COLO829 (cell line): Measurements from ENCODE around the gene ISG15.
"Not testable (repeated sequence)": the region's sequence is repeated elsewhere in the genome, so short reads cannot be mapped to it uniquely, and the experiment has no call there.

Source experiments
- DNase-seq: peaks from one replicate; pipeline ENCODE4 v3.0.0; 2012; ENCODE audit warnings: low spot score

ISG15 gene

DNA sequence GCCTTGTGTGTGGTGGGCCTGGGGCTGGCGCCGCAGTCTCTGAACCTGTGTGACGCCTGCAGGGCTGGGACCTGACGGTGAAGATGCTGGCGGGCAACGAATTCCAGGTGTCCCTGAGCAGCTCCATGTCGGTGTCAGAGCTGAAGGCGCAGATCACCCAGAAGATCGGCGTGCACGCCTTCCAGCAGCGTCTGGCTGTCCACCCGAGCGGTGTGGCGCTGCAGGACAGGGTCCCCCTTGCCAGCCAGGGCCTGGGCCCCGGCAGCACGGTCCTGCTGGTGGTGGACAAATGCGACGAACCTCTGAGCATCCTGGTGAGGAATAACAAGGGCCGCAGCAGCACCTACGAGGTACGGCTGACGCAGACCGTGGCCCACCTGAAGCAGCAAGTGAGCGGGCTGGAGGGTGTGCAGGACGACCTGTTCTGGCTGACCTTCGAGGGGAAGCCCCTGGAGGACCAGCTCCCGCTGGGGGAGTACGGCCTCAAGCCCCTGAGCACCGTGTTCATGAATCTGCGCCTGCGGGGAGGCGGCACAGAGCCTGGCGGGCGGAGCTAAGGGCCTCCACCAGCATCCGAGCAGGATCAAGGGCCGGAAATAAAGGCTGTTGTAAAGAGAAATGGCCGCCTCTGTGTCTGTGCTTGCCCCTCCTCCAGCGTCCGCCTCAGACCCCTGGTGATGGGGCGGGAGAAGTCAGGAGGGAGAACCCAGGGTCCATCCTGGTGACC, 788 bp downstream of the ISG15 start:
- no peak for DNase-seq

DNA sequence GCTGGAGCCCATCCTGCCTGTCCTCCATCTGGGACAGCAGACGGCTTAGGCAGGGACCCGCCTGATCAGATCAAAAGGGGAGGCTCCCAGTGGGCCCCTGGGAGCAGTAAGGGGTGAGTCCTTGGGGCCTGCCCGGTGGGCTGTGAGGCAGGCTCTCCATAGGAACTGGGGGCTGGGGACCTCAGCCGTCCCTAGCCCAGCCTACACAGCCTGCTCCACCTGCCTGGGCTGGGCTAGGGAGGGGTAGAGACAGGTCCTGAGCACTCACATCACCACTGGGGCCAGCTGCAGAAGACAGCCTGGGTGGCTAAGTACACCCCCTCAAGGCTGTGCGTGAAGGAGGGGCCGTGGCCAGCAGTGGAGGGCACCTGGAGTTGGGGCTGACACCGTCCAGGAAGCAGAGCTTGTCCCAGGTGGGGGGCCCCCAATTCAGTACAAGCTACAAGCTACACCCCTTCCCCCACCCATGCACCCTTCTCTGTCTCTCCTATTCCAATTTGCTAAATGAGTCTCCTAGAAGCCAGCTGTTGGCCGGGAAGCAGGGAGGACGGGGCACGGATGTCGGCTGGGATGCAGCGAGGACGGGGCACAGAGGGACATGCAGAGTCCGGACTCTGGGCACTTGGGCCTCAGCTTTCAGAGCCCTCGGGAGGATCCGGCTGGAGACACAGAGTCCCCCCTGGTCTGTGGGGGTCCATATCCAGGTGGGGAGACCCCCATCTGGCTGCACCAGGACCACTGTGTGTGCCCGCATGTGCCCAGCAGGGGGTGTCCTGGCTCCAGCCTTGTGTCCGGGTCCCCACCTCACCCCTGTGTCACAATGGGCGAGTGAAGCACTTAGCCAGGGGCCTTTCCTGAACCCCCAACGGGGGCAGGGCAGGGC, 1.7 kb downstream of the ISG15 start:
- DNase-seq, result no peak

DNA sequence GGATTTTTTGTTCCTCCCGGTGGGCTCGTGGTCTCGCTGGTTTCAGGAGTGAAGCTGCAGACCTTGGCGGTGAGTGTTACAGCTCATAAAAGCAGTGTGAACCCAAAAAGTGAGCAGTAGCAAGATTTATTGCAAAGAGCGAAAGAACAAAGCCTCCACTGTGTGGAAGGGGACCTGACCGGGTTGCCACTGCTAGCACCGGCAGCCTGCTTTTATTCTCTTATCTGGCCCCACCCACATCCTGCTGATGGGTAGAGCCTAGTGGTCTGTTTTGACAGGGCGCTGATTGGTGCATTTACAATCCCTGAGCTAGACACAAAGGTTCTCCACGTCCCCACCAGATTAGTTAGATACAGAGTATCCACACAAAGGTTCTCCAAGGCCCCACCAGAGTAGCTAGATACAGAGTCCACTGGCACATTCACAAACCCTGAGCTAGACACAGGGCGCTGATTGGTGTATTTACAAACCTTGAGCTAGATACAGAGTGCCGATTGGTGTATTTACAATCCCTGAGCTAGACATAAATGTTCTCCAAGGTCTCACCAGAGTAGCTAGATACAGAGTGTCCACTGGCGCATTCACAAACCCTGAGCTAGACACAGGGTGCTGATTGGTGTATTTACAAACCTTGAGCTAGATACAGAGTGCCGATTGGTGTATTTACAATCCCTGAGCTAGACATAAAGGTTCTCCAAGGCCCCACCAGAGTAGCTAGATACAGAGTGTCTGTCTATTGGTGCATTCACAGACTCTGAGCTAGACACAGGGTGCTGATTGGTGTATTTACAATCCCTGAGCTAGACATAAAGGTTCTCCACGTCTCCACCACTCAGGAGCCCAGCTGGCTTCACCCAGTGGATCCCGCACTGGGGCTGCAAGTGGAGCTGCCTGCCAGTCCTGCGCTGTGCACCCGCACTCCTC, 4.4 kb downstream of the ISG15 start:
- not testable (repeated sequence) for DNase-seq

DNA sequence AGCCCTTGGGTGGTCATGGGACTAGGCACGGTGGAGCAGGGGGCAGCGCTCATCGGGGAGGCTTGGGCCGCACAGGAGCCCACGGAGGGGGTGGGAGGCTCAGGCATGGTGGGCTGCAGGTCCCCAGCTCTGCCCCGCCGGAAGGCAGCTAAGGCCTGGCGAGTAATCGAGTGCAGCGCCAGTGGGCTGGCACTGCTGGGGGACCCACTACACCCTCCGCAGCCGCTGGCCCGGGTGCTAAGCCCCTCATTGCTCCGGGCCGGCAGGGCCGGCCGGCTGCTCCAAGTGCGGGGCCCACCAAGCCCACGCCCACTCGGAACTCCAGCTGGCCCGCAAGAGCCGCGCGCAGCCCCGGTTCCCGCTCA, 5.0 kb downstream of the ISG15 start:
- DNase-seq, result not testable (repeated sequence)

DNA sequence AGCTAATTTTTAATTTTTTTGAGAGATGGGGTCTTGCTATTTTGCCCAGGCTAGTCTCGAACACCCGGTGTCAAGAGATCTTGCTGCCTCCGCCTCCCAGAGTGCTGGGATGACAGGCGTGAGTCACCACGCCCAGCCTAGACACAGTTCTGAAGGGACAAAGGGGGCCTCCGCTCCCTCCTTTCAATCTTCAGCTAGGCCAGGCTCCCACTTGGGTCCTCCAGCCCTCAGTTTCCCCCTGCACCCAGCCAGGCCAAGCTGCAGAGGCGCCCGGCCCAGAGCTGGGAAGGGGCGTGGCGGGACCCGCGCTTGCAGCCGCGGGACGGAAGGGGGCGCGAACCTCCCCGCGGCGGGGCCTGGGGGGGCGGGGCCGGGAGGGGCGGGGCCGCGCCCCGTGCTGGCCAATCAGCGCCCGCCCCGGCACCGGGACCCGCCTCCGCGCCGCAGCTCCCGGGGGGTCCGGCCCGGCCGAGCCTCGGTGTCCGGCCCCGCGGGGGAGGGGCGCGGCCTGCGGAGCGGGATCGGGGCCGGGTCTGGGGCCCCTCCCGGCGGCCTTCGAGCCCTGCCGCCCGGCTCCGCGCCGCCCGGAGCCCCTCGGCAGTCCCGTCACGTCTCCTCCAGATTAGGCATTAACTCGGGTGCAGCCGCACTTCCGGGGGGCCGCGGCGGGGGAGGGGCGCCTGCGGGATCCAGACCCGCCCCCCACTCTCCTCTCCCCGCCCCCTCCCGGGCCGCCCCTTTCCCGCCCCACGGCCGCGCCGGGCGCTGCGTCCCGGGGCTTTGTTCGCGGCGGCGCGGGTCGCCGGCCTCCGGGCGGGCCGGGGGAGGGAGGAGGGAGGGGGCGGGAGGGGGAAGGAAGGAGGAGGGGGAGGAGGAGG, 6.1 kb downstream of the ISG15 start:
- peak; percentile 60 for DNase-seq

DNA sequence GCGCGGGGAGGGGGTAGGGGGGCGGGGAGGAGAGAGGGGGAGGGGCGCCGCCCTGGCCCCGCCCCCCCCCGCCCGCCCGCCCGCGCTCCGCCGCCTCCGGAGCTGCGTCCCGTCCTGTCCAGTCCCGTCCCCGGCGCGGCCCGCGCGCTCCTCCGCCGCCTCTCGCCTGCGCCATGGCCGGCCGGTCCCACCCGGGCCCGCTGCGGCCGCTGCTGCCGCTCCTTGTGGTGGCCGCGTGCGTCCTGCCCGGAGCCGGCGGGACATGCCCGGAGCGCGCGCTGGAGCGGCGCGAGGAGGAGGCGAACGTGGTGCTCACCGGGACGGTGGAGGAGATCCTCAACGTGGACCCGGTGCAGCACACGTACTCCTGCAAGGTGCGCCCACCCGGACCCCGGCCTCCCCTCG, 6.7 kb downstream of the ISG15 start, which contains the start of gene AGRN:
AGRN (plus strand) TSS at position 121 of the 405 bp plus-strand sequence; CDS start at position 174, 53 bp downstream.
- DNase-seq, result no peak

DNA sequence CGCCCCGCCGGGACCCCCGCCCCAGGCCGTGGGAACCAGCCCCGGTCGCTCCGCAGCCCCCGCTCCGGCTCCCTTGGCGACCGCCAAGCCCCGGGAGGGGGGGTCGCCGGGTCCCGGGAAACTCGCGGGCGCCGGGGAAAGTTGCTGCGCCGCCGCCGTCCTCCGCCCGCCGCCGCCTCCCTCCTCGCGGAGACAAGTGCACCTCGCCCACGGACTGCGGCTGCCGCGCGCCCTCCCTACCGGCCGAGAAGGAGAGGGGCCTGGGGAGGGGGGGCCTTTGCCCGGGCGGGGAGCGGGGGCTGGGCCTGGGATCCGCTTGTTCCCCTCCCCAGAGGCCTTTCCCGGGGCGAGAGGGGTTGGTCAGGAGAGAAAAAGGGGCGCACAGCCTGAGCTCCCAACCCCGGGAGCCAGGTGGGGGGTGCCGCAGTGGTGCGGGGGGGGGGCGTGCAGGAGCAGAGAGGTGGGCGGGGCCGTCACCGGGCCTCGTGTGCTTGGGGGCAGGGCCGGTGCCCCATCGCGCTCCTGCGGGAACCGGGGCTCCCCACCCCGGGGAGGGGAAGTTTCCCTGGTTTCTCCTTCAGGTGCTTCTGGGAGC, 7.2 kb downstream of the ISG15 start:
- no peak for DNase-seq

DNA sequence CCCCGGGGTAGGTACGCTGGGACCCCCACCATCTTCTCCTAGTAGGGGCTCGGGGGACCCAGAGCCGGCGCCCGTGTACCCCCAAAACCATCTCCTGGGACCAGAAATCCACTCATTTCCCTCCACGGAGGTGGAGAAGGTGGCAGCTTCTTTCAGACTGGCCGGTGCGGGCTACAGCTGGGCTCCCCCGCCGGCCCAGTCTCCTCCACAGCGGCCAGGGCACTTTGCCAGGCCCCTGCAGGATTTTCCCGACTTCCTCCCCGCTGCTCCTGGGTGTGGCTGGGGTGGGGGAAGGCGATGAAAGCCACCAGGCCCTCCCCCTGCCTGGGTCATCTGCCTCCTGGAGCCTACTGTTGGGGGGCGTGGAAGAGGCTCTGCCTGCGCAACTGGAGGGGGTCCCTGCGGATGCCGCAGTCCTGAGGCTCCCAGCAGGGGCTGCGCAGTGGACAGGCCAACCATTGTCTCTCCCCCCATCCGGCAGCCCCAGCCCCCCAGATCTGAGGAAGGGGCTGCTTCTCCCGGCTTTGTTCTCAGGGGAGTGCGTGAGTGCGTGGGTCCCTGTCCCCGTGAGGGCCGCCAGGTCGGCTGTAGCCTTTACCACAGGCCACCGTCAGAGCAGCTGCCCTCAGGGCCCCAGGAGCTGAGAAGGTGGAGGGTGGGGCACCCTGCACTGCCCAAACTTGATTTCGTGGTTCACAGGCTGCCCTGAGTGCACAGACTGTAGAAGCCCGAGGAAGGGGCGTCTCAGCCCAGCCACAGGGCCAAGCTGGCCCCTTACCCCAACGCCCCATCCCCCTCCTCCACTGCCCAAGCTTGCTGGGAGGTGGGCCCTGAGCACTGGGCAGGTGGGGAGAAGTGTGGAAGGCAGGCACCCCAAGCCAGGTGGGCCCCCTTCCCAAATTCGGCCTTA, 8.0 kb downstream of the ISG15 start:
- DNase-seq, result peak; percentile 41

DNA sequence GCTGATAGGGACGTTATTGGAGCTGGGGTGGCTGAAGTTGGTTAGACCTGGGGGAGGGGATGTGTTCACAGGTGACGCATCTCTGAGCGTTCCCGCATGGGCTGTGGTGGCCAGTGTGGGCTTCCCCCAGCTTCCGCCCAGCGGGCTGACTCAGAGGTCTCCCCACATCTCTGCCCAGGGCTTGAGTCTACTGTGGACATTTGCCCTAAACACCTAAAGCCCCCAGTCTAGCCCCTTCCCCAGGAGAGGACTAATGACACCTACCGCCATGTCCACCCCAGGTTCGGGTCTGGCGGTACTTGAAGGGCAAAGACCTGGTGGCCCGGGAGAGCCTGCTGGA, 8.6 kb downstream of the ISG15 start:
- no peak for DNase-seq

DNA sequence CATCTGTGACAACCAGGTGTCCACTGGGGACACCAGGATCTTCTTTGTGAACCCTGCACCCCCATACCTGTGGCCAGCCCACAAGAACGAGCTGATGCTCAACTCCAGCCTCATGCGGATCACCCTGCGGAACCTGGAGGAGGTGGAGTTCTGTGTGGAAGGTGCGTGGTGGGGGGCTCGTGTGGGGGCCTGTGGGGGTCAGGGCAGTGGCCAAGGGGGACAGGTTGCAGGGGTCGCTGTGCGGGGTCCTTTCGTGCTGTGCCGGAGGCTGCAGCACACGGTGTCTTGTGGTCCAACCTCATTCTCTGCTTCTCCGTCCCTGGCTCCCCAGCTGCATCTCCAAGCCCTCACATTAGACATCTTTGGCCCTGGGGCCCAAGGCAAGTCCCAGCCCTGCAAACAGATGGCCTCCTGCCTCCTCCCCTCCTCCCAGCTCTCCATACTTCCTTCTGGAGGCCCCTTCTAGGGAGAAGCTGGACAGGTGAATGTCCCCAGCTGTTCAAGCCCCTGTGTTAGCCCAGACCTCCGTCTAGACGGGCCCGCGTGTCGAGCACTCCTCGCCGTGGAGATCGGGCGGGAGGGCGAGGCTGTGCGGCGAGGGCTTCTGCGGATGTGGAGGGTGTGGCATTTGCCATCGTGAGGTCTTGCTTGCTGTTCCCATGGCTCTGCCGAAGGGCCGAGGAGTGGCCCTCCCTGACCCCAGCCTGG, 9.2 kb downstream of the ISG15 start:
- no peak for DNase-seq

DNA sequence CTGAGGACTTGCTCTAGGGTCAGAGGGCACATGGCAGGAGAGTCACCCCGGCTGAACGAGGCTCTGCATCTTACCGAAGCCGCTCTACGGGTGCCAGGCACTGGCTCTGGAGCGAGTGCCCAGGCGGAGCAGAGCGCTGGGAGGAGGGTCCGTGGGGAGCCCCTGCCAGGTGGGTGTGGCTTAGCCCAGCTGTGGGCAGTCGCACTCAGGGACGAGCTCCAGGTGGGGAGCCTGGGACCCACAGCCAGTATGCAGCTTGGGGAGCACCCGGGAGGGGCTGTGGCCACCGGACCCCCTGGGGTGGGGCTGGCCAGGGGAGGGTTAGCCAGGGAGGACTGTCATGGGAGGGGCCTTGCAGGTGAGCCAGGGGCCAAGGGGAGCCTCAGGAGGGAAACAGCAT, 10.4 kb downstream of the ISG15 start:
- DNase-seq, result no peak

DNA sequence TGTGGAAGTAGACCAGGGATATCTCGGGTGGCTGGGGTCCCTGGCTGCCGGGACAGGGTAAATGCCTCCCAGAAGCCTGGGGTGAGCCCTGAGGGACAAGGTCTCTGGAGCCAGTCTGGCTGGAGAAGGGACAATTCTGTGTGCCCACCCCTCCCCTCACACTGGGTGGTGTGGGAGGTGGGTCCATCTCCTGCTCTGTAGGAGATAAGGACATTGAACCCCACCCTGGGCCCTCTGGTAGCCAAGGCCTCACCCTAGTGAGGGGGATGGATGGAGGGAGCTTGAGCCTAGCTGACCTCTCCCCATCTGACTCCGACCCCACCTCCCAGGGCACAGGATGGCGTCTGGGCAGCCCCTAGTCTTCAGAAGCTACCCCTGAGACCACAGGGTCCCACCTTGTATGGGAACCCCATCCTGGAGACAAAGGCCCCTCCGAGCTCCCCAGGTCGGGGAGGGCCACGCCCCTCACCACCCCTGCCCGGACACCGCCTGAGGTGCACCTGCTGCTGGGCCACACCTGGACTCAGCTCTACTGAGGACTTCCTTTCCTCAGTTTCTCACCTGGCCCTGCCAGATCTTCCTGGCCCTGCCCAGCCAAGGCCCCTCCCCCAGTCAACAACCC, 11.0 kb downstream of the ISG15 start:
- no peak for DNase-seq

DNA sequence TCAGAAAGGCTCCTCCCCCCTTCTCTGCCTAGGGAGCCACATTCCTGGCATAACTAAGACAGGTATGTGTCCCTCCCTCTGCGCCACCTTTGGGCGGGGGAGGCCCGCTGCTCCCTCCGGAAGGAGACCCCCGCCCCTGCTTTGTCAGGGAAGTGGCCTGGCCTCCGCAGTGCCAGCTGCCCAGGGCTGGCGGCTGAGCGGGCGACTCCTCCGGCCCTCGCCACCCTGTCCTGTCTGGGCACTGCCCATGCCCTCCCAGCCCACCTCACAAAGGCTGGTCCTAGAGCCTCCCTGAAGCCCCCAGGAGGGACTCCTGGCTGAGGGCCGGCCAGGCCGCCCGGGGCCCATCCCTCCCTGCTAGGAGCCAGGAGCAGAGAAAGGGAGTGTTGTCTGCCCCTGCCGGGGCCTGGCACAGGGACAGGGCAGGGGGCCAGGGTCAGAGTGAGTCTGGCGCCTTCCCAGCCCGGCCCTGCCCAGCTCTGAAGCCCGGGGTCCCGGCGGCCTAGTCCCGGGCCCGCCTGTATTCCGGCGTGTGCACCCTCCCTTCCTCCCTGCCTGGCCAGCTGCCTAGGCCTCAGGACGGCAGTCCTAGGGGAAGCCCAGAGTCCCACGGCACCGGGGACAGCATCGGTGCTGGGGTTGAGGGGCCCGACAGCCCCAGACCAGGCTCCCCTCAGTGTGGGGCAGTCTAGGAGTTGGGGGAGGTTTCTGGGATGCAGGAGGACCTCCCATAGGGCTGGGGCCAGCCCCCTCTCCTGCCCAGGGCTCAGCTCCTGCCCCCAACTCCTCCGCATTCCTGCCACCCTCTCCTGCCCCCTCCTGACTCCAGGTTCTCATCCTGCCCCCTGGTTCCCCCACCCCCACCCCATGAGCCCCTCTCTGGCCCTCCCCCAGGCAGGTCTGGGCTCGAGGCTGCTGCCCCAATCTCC, 11.7 kb downstream of the ISG15 start:
- no peak for DNase-seq

DNA sequence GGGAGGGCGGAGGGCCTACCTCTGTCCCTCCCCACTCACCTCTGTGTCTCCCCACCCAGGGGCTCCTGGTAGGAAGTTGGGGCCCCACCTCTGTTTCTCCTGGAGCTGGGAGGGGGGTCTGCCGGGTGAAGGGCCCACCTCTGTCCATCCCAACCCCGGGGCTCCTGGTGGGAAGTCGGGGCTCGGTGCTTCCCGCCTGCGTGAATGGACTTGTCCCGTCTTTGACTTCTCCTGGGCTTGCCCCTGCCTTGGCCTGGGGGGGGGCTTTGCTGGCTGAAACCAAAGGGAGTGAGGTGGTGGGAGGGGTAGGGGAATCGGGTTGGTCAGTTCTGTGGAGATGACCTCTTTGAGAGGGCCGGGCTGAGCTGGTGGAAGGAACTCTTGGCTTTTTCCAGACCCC, 12.4 kb downstream of the ISG15 start:
- DNase-seq, result no peak

DNA sequence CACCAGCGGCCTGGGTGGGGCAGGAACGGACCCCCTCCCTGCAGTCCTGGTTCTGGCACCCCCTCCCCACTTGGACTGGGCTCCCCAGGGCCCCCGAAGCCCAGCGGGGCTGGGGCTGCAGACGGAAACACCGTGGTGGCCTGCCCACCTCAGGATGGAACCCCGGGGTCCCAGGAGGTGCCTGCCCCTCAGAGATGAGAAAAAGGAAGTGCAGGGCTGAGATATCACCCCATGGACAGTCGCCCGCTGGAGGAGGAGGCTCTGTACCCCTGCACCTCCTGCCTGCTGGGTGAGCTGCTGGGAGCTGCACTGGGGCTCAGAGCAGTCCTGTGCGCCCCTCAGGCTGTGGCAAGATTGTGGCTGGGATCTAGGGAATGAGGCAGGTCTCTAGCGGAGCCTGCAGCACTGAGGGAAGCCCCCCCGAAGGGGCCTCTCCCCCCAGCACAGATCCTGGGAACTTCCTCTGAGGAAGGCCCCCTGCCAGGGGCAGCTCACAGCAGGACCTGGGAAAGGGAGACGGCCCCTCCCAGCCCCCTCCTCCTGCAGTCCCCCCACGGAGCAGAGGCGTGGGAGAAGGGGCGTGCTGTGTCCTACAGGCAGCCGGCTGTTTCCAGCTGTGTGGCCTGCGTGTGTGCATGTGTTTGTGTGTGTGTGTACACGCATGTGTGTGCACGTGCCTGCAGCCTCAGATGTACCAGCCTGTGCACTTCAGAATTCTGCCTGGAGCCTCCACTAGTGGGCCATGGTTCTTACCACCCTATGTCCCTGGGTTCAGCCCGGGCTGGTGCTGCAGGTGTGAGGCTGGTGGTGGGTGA, 13.5 kb downstream of the ISG15 start:
- DNase-seq, result no peak

DNA sequence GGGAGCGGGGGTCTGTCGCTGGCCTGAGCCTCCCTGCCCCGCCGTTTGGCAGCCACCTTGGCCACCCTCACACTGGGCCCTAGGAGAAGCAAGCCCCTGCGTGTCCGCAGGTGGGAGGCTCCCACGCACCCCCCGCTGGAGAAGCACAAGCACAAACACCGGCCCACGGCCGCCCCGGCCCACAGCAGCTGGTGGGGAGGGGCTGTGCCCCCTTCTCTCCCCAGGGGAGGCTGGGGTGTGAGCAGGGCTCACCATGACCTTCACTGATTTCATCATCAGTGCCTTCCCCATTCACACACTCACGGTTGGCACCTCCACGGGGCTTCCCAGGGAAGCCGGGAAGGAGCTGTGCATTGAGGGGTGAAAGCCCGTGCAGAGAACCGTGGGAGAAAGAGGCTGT, 14.5 kb downstream of the ISG15 start:
- no peak for DNase-seq
